IMR-90 (cell line): ENCODE data around the gene EVX1. TPM values are rescaled to one million over a fixed set of nuclear protein-coding genes. Genes with fewer than 3 reads are reported as not detected.

Experiments
- ATAC-seq: fragments of 200-7000 bp; cut with Tn5 transposase; 2 replicates; pipeline ENCODE4 v1.9.1; 2020; ENCODE audit warnings: low read depth, mild to moderate bottlenecking, moderate library complexity
- BruUV-seq: library from RNA; stranded (reverse); fragments of 400-500 nt; replicated peaks from 2 replicates; lab custom pipeline; 2021; lab: Mats Ljungman, UMichigan
- CTCF ChIA-PET: fragments of 300-600 bp; formaldehyde crosslinking; extraction: SDS; loops from one replicate; lab custom pipeline; 2021; ENCODE audit warnings: antibody characterized with exemption; lab: Yijun Ruan, JAX
- POLR2A ChIA-PET: fragments of 300-600 bp; sonication (Branson Sonifier 250); formaldehyde crosslinking; loops from one replicate; lab custom pipeline; 2022; ENCODE audit warnings: antibody characterized with exemption; ENCODE audit not compliant: unreplicated experiment; lab: Charles Lee
- DNase-seq: peaks from one replicate; pipeline ENCODE4 v3.0.0; 2013
- H2AFZ ChIP-seq: replicated peaks from 2 replicates; pipeline ENCODE3; 2013; ENCODE audit warnings: low read length, mild to moderate bottlenecking; ENCODE audit not compliant: poor library complexity
- H2AK5ac ChIP-seq: 2 replicates; pipeline ENCODE4 v1.6.1; 2013; ENCODE audit warnings: low read depth, low read length, inconsistent platforms
- H2AK9ac ChIP-seq: replicated peaks from 2 replicates; pipeline ENCODE3; 2013; ENCODE audit warnings: mild to moderate bottlenecking, low read depth, low read length, moderate library complexity; ENCODE audit not compliant: poor library complexity
- H2BK120ac ChIP-seq: 2 replicates; pipeline ENCODE4 v1.6.1; 2013; ENCODE audit warnings: low read depth, low read length, inconsistent platforms
- H2BK15ac ChIP-seq: 3 replicates; pipeline ENCODE4 v1.6.1; 2013; ENCODE audit warnings: low read depth, low read length, inconsistent platforms
- H2BK20ac ChIP-seq: 2 replicates; pipeline ENCODE4 v1.6.1; 2013; ENCODE audit warnings: low read depth, mild to moderate bottlenecking, inconsistent platforms, low read length, moderate library complexity
- H2BK5ac ChIP-seq: 2 replicates; pipeline ENCODE4 v1.6.1; 2013; ENCODE audit warnings: mild to moderate bottlenecking, low read depth, low read length, inconsistent platforms; ENCODE audit not compliant: poor library complexity, severe bottlenecking
- H3K14ac ChIP-seq: replicated peaks from 2 replicates; pipeline ENCODE4 v1.6.1; 2013; ENCODE audit warnings: low read depth, low read length, inconsistent platforms
- H3K18ac ChIP-seq: 2 replicates; pipeline ENCODE4 v1.6.1; 2013; ENCODE audit warnings: low read depth, low read length, control low read depth
- H3K23ac ChIP-seq: 2 replicates; pipeline ENCODE4 v1.6.1; 2013; ENCODE audit warnings: low read depth, low read length, inconsistent platforms
- H3K27ac ChIP-seq: 2 replicates; pipeline ENCODE4 v1.5.1; 2013; ENCODE audit warnings: mild to moderate bottlenecking, control low read depth, low read length; ENCODE audit not compliant: insufficient read depth
- H3K27me3 ChIP-seq: 2 replicates; pipeline ENCODE4 v1.6.1; 2013; ENCODE audit warnings: low read length; ENCODE audit not compliant: control insufficient read depth, insufficient read depth
- H3K36me3 ChIP-seq: 2 replicates; pipeline ENCODE4 v1.6.1; 2013; ENCODE audit warnings: low read length, mixed read lengths; ENCODE audit not compliant: control insufficient read depth, insufficient read depth
- H3K4ac ChIP-seq: 2 replicates; pipeline ENCODE4 v1.6.1; 2013; ENCODE audit warnings: low read depth, low read length, inconsistent platforms
- H3K4me1 ChIP-seq: 2 replicates; pipeline ENCODE4 v1.6.1; 2013; ENCODE audit warnings: low read length, mixed read lengths; ENCODE audit not compliant: control insufficient read depth, insufficient read depth
- H3K4me2 ChIP-seq: 2 replicates; pipeline ENCODE4 v1.6.1; 2013; ENCODE audit warnings: low read depth, mild to moderate bottlenecking, control low read depth, low read length, moderate library complexity
- H3K4me3 ChIP-seq: 2 replicates; pipeline ENCODE4 v1.5.1; 2013; ENCODE audit warnings: low read depth, mild to moderate bottlenecking, control low read depth, low read length, moderate library complexity; ENCODE audit not compliant: insufficient read depth
- H3K56ac ChIP-seq: 2 replicates; pipeline ENCODE4 v1.6.1; 2013; ENCODE audit warnings: low read length, inconsistent platforms; ENCODE audit not compliant: insufficient read depth; ENCODE audit errors: extremely low read depth
- H3K79me1 ChIP-seq, 2 experiments: 2 replicates each; pipeline ENCODE4 v1.6.1; 2013; ENCODE audit warnings: low read length in 2 of 2, inconsistent platforms in 1 of 2, low read depth in 1 of 2
- H3K9ac ChIP-seq: 2 replicates; pipeline ENCODE4 v1.6.1; 2013; ENCODE audit warnings: low read depth, low read length, control low read depth
- H3K9me1 ChIP-seq: 2 replicates; pipeline ENCODE4 v1.6.1; 2013; ENCODE audit warnings: low read length, inconsistent platforms; ENCODE audit not compliant: insufficient read depth
- H3K9me3 ChIP-seq: 2 replicates; pipeline ENCODE4 v1.6.1; 2013; ENCODE audit warnings: low read length; ENCODE audit not compliant: control insufficient read depth, insufficient read depth
- H4K20me1 ChIP-seq: 2 replicates; pipeline ENCODE4 v1.6.1; 2013; ENCODE audit warnings: low read length, inconsistent platforms; ENCODE audit not compliant: insufficient read depth
- H4K5ac ChIP-seq: 2 replicates; pipeline ENCODE4 v1.6.1; 2013; ENCODE audit warnings: mild to moderate bottlenecking, low read depth, low read length, control low read depth
- H4K8ac ChIP-seq, 2 experiments: 2 replicates each; pipeline ENCODE4 v1.6.1; 2013; ENCODE audit warnings: low read depth in 2 of 2, low read length in 2 of 2, control low read depth in 1 of 2, inconsistent platforms in 1 of 2
- H4K91ac ChIP-seq: 2 replicates; pipeline ENCODE4 v1.6.1; 2013; ENCODE audit warnings: low read depth, low read length, inconsistent platforms; ENCODE audit not compliant: insufficient read depth
- CEBPB ChIP-seq: IDR thresholded peaks from 2 replicates; pipeline ENCODE4 v1.6.1; 2012; ENCODE audit warnings: low read depth, low read length, improper control_type of control experiment
- CTCF ChIP-seq: conservative IDR thresholded peaks from 2 replicates; pipeline ENCODE4 v1.5.1; 2012; ENCODE audit warnings: mild to moderate bottlenecking, low read depth, low read length, improper control_type of control experiment
- MAZ ChIP-seq: IDR thresholded peaks from 2 replicates; pipeline ENCODE4 v1.6.1; 2012; ENCODE audit warnings: low read depth, mild to moderate bottlenecking, low read length, improper control_type of control experiment, moderate library complexity, borderline replicate concordance
- MXI1 ChIP-seq: IDR thresholded peaks from 2 replicates; pipeline ENCODE4 v1.6.1; 2012; ENCODE audit warnings: low read depth, mild to moderate bottlenecking, low read length, moderate library complexity, borderline replicate concordance
- NFE2L2 ChIP-seq: fragments of 150-350 bp; IDR thresholded peaks from 2 replicates; pipeline ENCODE4 v1.6.1; 2016; ENCODE audit warnings: low read depth, mild to moderate bottlenecking, low read length
- POLR2A ChIP-seq: IDR thresholded peaks from 2 replicates; pipeline ENCODE4 v1.6.1; 2012; ENCODE audit warnings: mild to moderate bottlenecking, low read depth, low read length
- RAD21 ChIP-seq: IDR thresholded peaks from 2 replicates; pipeline ENCODE4 v1.6.1; 2012; ENCODE audit warnings: low read length, improper control_type of control experiment
- RFX5 ChIP-seq: IDR thresholded peaks from 2 replicates; pipeline ENCODE4 v1.8.0; 2012; ENCODE audit warnings: low read depth, mild to moderate bottlenecking, low read length, moderate library complexity
- SMC3 ChIP-seq: fragments of 150-350 bp; IDR thresholded peaks from 2 replicates; pipeline ENCODE4 v1.6.1; 2016; ENCODE audit warnings: low read depth, mild to moderate bottlenecking, antibody characterized with exemption, low read length, moderate library complexity
- USF2 ChIP-seq: fragments of 150-350 bp; IDR thresholded peaks from 2 replicates; pipeline ENCODE4 v1.6.1; 2017; ENCODE audit warnings: mild to moderate bottlenecking, antibody characterized with exemption, low read length, low read depth
- WGBS, 2 experiments: methylation state at CpG; one replicate each; pipeline versions ENCODE4 v1.1.5 to v1.1.7; 2013; ENCODE audit warnings: missing lambda C conversion rate in 2 of 2; ENCODE audit not compliant: insufficient read length in 1 of 2; ENCODE audit errors: extremely low coverage in 2 of 2; 5-methylcytosine and 5-hydroxymethylcytosine counted together
- dilution Hi-C: fragments of 300-500 bp; cut with HindIII; formaldehyde crosslinking; loops from one replicate; pipeline ENCODE4 v1.14.3; 2018; ENCODE audit warnings: low sequenced_read_pairs; ENCODE audit not compliant: unreplicated experiment
- in situ Hi-C: fragments of 300-500 bp; cut with MboI; formaldehyde crosslinking; loops from 3 replicates; pipeline ENCODE4 v1.14.3; 2019; ENCODE audit warnings: low sequenced_read_pairs, inconsistent platforms, mixed read lengths
- intact Hi-C: fragments of 100-400 bp; cut with micrococcal nuclease; formaldehyde crosslinking; loops from 2 replicates; pipeline ENCODE4 v1.10.0; 2022
- polyA plus RNA-seq, 3 experiments: library from polyadenylated mRNA; depleted of rRNA; stranded (reverse); fragments of >200 nt; gene quantifications; 2 replicates each; pipeline ENCODE4 v1.2.3, GENCODE V29; 2012; ENCODE audit warnings: low replicate concordance in 1 of 3
- total RNA-seq: library from RNA; depleted of rRNA; stranded (reverse); fragments of >200 nt; gene quantifications from 2 replicates; pipeline ENCODE4 v1.2.3, GENCODE V29; 2012

Gene EVX1
- total and polyA plus RNA-seq, 2 of the 4 experiments (the other 2 are of a cell fraction), result not detected

- BruUV-seq, result no TSS peak
- no peak overlapping the region for H3K27ac ChIP-seq
- no peak overlapping the region for H2AK5ac ChIP-seq
- peaks cover 5% of the 10 kb centered on the region; the same call in 1 of the 2 replicates for H3K9me1 ChIP-seq
- WGBS, 2 experiments, result 0% methylated on average over 1 of the region's 10 CpGs; no CpG with 5 or more reads in 1 of the 2 experiments
- H3K4ac ChIP-seq, result no peak overlapping the region
- no peaks in the 10 kb centered on the region for H3K36me3 ChIP-seq
- intact Hi-C loops (no loop called here), in situ Hi-C loops (loop anchor here (5.0 to 10.0 kb wide), 2 partner anchors 379 to 571 kb away; no protein-coding TSS in a partner anchor), dilution Hi-C loops (no loop called here)
- peaks cover 95% of the 10 kb centered on the region for H3K27me3 ChIP-seq
- H3K4me1 ChIP-seq, result peaks cover 2% of the 10 kb centered on the region; the same call in 1 of the 2 replicates
- no peak overlapping the region for H2BK120ac ChIP-seq
- no peak overlapping the region for H2BK5ac ChIP-seq
- ATAC-seq (no peak), DNase-seq (no peak)
- no peak overlapping the region for H3K9ac ChIP-seq
- H3K79me1 ChIP-seq, result no peaks in the 10 kb centered on the region
- no peak overlapping the region for H3K18ac ChIP-seq
- H3K9me3 ChIP-seq, result peaks cover 8% of the 10 kb centered on the region; the same call in 1 of the 2 replicates
- H2AFZ ChIP-seq, result no peak overlapping the region
- no peak overlapping the region for H2BK15ac ChIP-seq
- no peak for TF ChIP-seq POLR2A
- no peak for TF ChIP-seq MAZ
- TF ChIP-seq RAD21, result no peak
- TF ChIP-seq NFE2L2, result no peak
- TF ChIP-seq USF2, result no peak
- no peak for TF ChIP-seq MXI1
- no peak for TF ChIP-seq RFX5
- TF ChIP-seq CTCF, result no peak
- TF ChIP-seq SMC3, result no peak
- TF ChIP-seq CEBPB, result no peak
- H4K91ac ChIP-seq, result no peak overlapping the region
- H4K8ac ChIP-seq, result no peak overlapping the region
- no peak overlapping the region for H3K4me2 ChIP-seq
- H2BK20ac ChIP-seq, result no peak overlapping the region
- H4K5ac ChIP-seq, result no peak overlapping the region
- H3K56ac ChIP-seq, result no peak overlapping the region
- no peak overlapping the region for H3K14ac ChIP-seq
- CTCF ChIA-PET, result no interaction called here
- no peak overlapping the region for H2AK9ac ChIP-seq
- H4K20me1 ChIP-seq, result peaks cover 24% of the 10 kb centered on the region
- no peak overlapping the region for H3K4me3 ChIP-seq
- H3K23ac ChIP-seq, result no peak overlapping the region
- POLR2A ChIA-PET, result no interaction called here
These were observed 39.1 kb upstream of the EVX1 start for GRCh38 chr7:27203365-27203953.
